ENCODE measurements around the gene TLE6.
A peak's percentile ranks its signal among the peaks of the same experiment; 100 is the strongest.
"Not testable (repeated sequence)": the region's sequence is repeated elsewhere in the genome, so short reads cannot be mapped to it uniquely, and the experiment has no call there.

Gene TLE6

DNA sequence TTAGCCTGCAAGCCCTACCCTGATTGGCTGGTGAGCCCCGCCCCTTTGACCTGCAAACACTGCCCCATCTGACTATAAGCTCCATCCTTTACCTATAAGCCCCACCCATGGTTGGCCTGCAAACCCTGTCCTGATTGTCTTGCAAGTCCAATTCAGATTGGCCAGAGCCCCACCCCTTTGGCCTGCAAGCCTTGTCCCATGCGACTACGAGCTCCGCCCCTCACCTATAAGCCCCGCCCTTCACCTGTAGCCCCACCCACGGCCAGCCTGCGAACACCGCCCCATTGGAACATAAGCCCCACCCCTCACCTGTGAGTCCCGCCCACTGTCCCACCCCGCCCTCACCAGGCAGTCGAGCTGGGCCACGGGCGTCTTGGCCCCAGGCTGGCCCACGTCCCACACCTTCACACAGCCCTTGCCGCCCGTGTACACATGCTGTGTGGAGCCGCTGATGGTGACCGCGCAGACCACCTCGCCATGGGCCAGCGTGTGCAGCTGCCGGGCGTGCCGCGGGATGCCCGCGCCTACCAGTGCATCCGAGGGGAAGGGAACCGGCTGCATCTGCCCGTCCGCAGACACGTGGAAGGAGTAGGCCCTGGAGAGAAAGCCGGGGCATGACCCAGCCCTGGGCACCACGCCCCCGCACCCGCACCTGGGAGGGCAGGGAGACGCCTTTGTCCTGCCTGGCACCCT is 28.9 kb downstream of the TLE6 start:
- DNase-seq (ENCODE audit: low spot score in 2 of 2) (no peak), ATAC-seq (no peak)
- H3K4me3 Mint-ChIP-seq, result no peak overlapping the region
- H3K36me3 Mint-ChIP-seq, result no peaks in the 10 kb centered on the region
- H3K9me3 Mint-ChIP-seq, result no peaks in the 10 kb centered on the region
- H3K27ac Mint-ChIP-seq, result no peak overlapping the region
- H3K4me1 Mint-ChIP-seq, result no peaks in the 10 kb centered on the region

DNA sequence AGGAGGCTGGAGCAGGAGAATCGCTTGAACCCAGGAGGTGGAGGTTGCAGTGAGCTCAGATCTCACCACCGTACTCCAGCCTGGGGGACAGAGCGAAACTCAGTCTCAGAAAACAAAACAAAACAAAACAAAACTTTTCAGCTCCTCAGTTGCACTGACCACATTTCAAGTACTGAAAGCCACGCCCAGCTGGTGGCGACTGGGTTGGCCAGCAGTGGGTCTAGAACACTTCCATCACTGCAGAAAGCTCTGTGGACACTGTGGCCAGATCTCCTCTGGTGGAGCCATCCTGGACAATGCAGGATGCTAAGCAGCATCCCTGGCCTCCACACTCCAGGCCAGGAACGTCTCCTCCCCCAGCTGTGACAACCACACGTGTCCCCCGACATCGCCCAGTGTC is 30.6 kb downstream of the TLE6 start:
- H3K36me3 Mint-ChIP-seq, result no peaks in the 10 kb centered on the region
- ATAC-seq (no peak), DNase-seq (ENCODE audit: low spot score in 2 of 2) (no peak)
- H3K9me3 Mint-ChIP-seq, result no peaks in the 10 kb centered on the region
- H3K4me3 Mint-ChIP-seq, result no peak overlapping the region
- H3K4me1 Mint-ChIP-seq, result no peaks in the 10 kb centered on the region
- no peak overlapping the region for H3K27ac Mint-ChIP-seq

DNA sequence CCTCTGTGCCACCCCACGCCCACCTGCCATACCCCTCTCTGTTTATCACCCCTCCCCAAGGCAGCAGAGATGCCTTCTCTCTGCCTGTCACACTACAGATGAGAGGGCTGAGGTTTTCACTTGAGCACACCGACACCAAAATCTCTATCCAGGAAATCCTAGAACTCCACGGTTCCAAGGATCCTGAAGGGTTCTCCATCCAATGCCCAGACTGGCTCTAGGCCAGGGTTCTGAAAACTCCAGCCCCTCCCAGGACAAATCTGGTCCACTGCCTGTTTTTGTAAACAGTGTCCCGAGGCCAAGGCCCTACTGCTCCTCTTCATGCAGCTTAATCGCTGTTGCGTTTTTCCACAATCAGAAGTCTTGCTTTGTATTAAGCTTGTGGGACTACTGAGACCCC is 31.6 kb downstream of the TLE6 start:
- H3K36me3 Mint-ChIP-seq, result no peaks in the 10 kb centered on the region

DNA sequence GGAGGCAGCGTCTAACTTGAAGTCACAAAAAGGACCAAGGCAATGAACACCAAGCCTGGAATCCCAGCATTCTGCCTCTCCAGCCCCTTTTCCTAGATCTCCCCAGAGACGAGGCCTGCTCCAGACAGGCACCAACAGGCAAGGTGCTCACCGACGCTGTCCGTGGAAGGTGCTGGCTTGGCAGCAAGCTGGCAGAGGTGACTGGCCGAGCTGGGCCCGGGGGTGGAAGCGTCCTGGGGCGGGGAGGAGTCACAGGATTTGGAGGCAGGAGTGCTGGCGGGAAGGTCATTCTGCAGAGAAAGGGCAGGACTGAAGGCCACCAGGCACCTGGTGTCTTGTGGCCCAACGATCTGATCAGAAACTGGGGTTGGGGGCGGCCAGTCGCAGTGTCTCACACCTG is 33.5 kb downstream of the TLE6 start:
- no peak overlapping the region for H3K27ac Mint-ChIP-seq
- H3K4me1 Mint-ChIP-seq, result no peaks in the 10 kb centered on the region
- ATAC-seq (no peak), DNase-seq (ENCODE audit: low spot score in 2 of 2) (no peak)
- no peak overlapping the region for H3K4me3 Mint-ChIP-seq
- H3K9me3 Mint-ChIP-seq, result no peaks in the 10 kb centered on the region
- no peaks in the 10 kb centered on the region for H3K36me3 Mint-ChIP-seq

More for the DNA sequence above, 31.6 kb downstream of the TLE6 start:
- DNase-seq (ENCODE audit: low spot score in 2 of 2) (no peak), ATAC-seq (no peak)
- Mint-ChIP-seq H3K27ac (no peak overlapping the region), H3K4me1 (no peaks in the 10 kb centered on the region), H3K4me3 (no peak overlapping the region), H3K9me3 (no peaks in the 10 kb centered on the region)

DNA sequence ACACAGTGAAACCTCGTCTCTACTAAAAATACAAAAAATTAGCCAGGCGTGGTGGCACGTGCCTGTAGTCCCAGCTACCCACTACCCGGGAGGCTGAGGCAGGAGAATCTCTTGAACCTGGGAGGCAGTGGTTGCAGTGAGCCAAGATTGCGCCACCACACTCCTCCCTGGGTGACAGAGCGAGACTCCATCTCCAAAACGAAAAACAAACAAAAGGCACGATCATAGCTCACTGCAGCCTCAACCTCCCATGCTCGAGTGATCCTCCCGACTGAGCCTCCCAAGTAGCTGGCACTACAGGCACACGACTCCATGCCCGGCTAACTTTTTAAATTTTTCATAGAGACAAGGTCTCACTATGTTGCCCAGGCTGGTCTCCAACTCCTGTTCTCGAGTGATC is 34.7 kb downstream of the TLE6 start:
- H3K9me3 Mint-ChIP-seq, result not testable (repeated sequence)

DNA sequence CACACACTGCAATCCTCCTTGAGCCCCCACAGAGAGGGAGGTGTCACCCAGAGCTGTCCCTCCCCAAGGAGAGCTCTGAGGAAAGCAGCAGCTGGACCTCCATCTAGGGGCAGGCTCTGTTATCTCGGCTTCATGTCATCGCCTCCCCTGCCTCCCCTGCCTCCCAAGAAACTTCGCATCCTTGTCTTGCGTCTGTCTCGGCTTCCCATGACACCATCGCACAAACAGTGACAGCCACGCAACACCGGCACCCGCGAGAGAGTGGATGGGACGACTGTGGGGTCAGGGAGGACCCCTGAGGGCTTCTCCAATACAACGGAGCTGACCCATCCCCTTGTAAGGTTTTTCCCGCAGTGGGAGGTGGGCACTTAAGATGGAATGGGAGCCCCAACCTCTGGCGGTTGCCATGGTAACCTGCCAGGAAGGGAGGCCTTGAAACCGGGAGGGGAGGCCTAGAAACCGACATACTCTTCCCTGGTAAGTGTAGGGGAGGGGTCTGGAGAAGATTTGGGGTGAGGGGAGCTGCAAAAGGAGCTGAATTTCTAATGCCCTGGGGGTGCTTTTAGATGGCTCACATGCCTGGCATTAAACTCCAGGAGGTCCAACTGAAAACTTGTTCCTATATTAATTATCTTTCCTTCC is 35.4 kb downstream of the TLE6 start:
- Mint-ChIP-seq H3K4me1 (no peaks in the 10 kb centered on the region), H3K36me3 (no peaks in the 10 kb centered on the region), H3K9me3 (no peaks in the 10 kb centered on the region), H3K27ac (no peak overlapping the region), H3K4me3 (no peak overlapping the region)
- ATAC-seq (no peak), DNase-seq (ENCODE audit: low spot score in 2 of 2) (no peak)

More for the DNA sequence above, 34.7 kb downstream of the TLE6 start:
- DNase-seq (ENCODE audit: low spot score in 2 of 2); ATAC-seq; H3K36me3 Mint-ChIP-seq; H3K4me1 Mint-ChIP-seq; H3K27ac Mint-ChIP-seq; H3K4me3 Mint-ChIP-seq: not testable (repeated sequence)

DNA sequence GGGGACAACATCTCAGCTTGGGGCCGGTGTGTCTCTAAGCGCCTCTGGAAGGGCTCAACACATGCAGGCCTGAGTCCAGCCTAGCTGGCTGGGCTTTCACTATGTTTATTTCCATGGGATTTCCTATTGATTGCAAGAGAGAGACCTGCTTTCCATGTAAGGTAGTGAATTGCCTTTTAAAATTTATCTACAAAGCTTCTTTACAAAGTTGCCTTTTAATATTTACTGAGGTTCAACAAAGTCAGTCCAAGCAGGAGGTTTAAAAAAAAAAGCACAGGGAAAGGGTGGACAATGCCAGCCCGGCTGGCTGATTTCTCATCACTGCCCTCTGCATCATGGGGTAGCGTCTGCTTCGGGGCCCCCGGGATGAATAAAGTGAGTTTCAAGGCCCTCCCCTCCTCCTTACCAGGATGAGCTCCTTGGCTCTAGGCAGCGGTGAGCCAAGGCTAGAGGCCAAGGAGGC is 35.9 kb downstream of the TLE6 start:
- DNase-seq (ENCODE audit: low spot score in 2 of 2), result no peak
- no peaks in the 10 kb centered on the region for H3K9me3 Mint-ChIP-seq

DNA sequence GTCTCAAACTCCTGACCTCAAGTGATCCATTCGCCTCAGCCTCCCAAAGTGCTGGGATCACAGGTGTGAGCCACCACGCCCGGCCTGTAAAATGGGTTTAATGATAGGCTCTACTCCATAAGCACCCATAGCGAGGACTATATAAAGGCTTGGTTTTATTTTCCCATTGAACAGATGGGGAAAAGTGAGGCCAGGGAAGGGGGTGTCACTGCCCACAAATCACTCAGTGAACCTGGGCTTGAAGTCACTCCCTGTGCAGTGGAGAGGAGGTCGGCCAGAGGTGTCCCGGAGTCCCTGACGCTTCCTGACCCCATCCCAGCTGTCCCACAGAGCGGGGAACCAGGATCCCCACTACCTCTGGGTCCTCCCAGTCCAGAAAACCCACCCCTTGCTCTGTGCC is 36.8 kb downstream of the TLE6 start:
- DNase-seq (ENCODE audit: low spot score in 2 of 2), result no peak
- no peaks in the 10 kb centered on the region for H3K36me3 Mint-ChIP-seq
- H3K9me3 Mint-ChIP-seq, result no peaks in the 10 kb centered on the region
- no peak overlapping the region for H3K27ac Mint-ChIP-seq
- ATAC-seq, result no peak
- H3K4me1 Mint-ChIP-seq, result no peaks in the 10 kb centered on the region
- H3K4me3 Mint-ChIP-seq, result no peak overlapping the region

More for the DNA sequence above, 35.9 kb downstream of the TLE6 start:
- Mint-ChIP-seq H3K27ac (no peak overlapping the region), H3K36me3 (no peaks in the 10 kb centered on the region), H3K4me1 (no peaks in the 10 kb centered on the region), H3K4me3 (no peak overlapping the region)
- no peak for ATAC-seq

DNA sequence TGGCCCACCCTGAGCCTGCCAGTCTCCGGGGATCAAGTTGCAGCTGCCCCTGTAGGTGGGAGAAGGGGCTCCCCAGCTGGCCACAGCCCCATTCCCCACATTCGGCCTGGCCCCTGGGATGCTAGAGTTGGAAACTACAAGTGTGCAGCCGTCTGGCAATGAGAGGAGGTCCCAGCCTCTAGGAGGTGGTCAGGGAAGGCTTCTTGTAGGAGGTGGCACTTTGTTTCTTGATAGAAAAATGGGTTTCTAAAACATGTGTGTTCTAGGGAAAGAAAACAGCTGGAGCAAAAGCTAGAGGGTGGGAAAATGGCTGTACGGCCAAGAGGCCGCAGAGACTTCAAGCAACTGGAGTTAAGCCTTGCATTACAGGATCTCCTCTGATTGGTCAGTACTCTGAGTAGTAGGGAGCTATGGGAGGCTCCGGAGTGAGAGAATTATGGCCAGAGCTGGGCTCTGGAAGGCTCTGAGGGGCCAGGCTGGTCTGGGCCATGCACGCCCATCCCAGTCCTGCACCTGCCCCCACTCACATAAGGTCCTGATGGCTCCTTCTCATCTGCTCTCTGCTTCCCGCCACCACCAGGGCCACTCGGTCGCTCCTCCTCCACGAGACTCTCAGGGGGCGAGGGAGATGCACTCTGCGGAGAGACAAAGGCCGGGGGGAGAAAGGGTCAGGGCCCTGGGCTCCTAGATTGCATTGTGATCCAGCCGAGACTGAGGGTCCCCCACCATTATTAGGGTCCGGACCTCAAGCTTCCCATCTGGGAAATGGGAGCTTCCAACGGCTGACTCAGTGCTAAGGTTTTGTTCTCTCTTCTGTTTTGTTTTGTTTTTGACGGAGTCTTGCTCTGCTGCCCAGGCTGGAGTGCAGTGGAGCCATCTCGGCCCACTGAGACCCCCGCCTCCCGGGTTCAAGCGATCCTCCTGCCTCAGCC is 38.0 kb downstream of the TLE6 start:
- H3K4me3 Mint-ChIP-seq, result no peak overlapping the region
- no peak for ATAC-seq

DNA sequence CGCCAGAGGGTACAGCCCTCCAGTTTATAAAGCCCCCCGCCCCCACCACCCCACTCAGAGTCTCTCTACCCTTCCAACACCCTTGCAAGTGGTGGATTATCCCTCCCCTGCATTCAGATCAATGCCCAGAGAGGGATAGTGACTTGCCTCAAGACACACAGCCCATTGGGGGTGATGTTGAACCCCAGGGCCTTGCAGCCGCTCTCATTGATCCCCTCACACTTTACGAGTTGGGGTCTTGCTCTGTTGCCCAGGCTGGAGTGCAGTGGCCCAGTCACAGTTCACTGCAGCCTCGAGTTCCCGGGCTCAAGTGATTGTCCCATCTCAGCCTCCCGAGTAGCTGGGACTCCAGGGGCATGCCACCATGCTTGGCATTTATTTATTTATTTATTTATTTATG is 40.6 kb downstream of the TLE6 start:
- no peaks in the 10 kb centered on the region for H3K9me3 Mint-ChIP-seq
- no peak overlapping the region for H3K27ac Mint-ChIP-seq
- ATAC-seq, result no peak
- no peak overlapping the region for H3K4me3 Mint-ChIP-seq
- H3K36me3 Mint-ChIP-seq, result no peaks in the 10 kb centered on the region
- H3K4me1 Mint-ChIP-seq, result no peaks in the 10 kb centered on the region
- DNase-seq (ENCODE audit: low spot score in 2 of 2), result no peak

More for the DNA sequence above, 38.0 kb downstream of the TLE6 start:
- H3K9me3 Mint-ChIP-seq, result no peaks in the 10 kb centered on the region
- H3K27ac Mint-ChIP-seq, result no peak overlapping the region
- no peak for DNase-seq (ENCODE audit: low spot score in 2 of 2)
- H3K4me1 Mint-ChIP-seq, result no peaks in the 10 kb centered on the region
- no peaks in the 10 kb centered on the region for H3K36me3 Mint-ChIP-seq

DNA sequence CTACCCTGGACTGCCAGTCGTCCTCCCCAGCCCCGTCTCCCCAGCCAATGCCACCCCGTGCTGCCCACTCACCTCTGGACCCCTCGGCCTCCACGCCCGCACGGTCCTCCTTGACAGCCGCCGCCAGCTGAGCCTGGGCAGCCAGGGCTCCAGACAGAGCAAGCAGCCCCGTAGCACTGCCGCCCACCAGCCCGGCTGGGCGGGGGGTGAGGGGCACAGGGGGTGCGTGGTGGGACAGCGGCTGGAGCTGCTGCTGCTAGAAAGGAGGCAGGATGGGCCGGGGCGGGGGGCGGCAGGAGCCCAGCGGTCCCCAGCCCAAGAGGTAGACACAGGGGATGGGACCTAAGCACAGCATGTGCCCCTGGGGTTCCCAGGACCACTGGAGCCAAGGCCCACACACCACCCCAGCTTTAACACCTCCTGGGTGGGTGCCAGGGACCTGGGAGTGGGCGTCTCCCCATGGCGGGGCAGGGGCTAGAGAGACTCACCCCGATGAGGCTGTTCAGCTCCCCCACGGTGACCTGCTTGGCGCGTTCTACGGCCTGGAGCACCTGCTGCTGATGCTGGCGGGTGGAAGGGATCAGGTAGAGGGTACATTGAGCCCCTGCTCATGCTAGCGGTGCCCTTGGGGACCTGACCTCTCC is 42.0 kb downstream of the TLE6 start:
- ATAC-seq, result no peak

DNA sequence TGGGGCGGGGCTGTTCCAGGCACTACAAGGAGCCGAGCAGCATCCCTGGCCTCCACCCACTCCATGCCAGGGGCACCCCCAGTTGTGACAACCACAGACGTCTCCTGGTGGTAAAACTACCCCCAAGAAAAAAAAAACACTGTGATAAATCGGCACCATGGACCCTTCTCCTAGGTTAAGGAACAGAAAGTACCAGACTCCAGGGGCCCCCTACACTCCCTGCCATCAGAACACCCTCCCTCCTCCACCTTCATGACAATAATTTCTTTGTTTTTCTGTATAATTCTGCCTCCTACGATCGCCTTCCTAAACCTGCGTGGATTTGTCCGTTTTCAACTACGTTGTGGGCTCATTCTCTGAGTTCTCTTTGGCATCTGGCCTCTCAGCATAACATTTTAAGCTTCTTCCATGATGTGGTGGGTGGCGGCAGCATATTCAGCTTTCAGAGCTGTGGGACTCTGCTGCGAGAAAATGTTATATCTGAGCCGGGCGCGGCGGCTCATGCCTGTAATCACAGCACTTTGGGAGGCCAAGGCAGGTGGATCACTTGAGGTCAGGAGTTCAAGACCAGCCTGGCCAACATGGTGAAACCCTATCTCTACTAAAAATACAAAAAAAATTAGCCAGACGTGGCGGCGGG is 43.1 kb downstream of the TLE6 start:
- Mint-ChIP-seq H3K4me3 (no peak overlapping the region), H3K9me3 (no peaks in the 10 kb centered on the region), H3K4me1 (peaks cover 15% of the 10 kb centered on the region), H3K36me3 (no peaks in the 10 kb centered on the region), H3K27ac (no peak overlapping the region)
- ATAC-seq (no peak), DNase-seq (ENCODE audit: low spot score in 2 of 2) (no peak)

More for the DNA sequence above, 42.0 kb downstream of the TLE6 start:
- H3K36me3 Mint-ChIP-seq, result no peaks in the 10 kb centered on the region
- H3K9me3 Mint-ChIP-seq, result no peaks in the 10 kb centered on the region
- H3K4me3 Mint-ChIP-seq, result no peak overlapping the region
- H3K27ac Mint-ChIP-seq, result no peak overlapping the region
- DNase-seq (ENCODE audit: low spot score in 2 of 2), result no peak
- peaks cover 9% of the 10 kb centered on the region for H3K4me1 Mint-ChIP-seq

DNA sequence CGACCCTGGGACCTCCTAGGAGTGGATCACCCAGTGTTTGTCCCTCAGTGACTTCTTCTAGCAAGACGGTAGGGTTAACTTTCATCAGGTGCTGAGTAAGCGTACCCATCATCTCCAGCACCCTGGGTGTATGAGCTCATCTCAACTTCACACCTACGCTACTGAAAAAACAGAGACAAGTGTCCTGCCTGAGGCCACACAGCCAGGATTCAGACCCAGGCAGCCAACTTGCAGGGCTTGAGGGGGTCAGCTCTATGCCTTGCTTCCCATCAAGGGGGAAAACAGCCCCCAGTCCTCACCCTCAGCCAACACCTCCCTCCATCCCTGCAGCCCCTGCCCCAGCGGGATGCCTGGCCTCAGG is 47.1 kb downstream of the TLE6 start:
- H3K4me1 Mint-ChIP-seq, result peaks cover 19% of the 10 kb centered on the region
- no peaks in the 10 kb centered on the region for H3K9me3 Mint-ChIP-seq
- DNase-seq (ENCODE audit: low spot score in 2 of 2), result no peak
- H3K4me3 Mint-ChIP-seq, result no peak overlapping the region
- peak; percentile 83 for ATAC-seq
- no peak overlapping the region for H3K27ac Mint-ChIP-seq
- H3K36me3 Mint-ChIP-seq, result no peaks in the 10 kb centered on the region

DNA sequence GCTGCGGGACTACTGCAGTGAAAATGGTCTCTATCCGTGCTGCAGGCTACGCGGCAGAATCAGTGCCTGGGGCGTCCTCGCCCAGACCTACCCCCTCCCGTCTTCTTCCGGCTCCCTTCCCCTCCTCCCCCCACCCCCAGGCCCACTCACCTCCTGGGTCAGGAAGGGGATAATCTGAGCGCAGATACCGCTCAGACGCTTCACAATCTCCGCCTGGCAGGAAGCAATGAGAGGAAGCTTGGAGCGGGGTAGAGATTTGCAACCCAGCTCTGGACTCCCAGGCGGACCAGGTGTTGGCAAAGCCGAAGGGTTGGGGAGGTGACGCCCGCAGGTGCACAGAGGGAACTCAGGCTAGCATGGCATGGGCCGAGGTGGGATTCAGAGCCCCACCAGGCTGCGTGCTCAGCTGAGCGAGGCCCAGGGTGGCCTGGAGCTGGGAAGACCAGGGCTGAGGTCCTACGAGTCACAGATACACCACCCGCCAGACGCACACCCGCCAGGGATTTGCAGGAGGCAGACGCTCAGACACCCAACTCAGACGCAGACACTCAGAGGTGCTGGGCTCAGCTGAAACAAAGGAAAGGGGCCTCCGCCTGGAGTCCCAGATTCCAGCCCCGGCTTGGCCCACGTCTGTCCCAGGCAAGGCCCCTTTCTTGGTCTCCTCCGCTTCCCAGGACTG is 47.6 kb downstream of the TLE6 start:
- Mint-ChIP-seq H3K4me1 (peaks cover 21% of the 10 kb centered on the region), H3K36me3 (no peaks in the 10 kb centered on the region), H3K4me3 (no peak overlapping the region), H3K27ac (no peak overlapping the region), H3K9me3 (no peaks in the 10 kb centered on the region)
- ATAC-seq (peak; percentile 20), DNase-seq (ENCODE audit: low spot score in 2 of 2) (no peak)
